GM18867 (cell line): ENCODE data around the gene RANBP17.
"Not testable (repeated sequence)": the region's sequence is repeated elsewhere in the genome, so short reads cannot be mapped to it uniquely, and the experiment has no call there.

Experiments used
- ATAC-seq: cut with Tn5 transposase; IDR thresholded peaks from one replicate; pipeline ENCODE4 v1.9.1; 2021; ENCODE audit warnings: mild to moderate bottlenecking, moderate library complexity; ENCODE audit not compliant: unreplicated experiment

RANBP17 gene

GRCh38 chr5:170865622-170866021, 3.8 kb downstream of the RANBP17 start:
- ATAC-seq = peak; percentile 74

- no peak for ATAC-seq
Measured at GRCh38 chr5:170867825-170868224, 6.0 kb downstream of the RANBP17 start.

- not testable (repeated sequence) for ATAC-seq
Measured at GRCh38 chr5:170870390-170870789, 8.6 kb downstream of the RANBP17 start.

GRCh38 chr5:170874017-170874416, 12.2 kb downstream of the RANBP17 start:
- ATAC-seq = no peak

- no peak for ATAC-seq
Measured at GRCh38 chr5:170875811-170876210, 14.0 kb downstream of the RANBP17 start.

GRCh38 chr5:170880084-170880483, 18.3 kb downstream of the RANBP17 start:
- ATAC-seq = no peak

- ATAC-seq = no peak
Measured at GRCh38 chr5:170882345-170882744, 20.5 kb downstream of the RANBP17 start.

- ATAC-seq = no peak
Measured at GRCh38 chr5:170885256-170885655, 23.4 kb downstream of the RANBP17 start.

GRCh38 chr5:170885809-170886208, 24.0 kb downstream of the RANBP17 start:
- no peak for ATAC-seq

GRCh38 chr5:170886210-170886894, 24.5 kb downstream of the RANBP17 start:
- ATAC-seq = no peak

GRCh38 chr5:170892196-170892595, 30.4 kb downstream of the RANBP17 start:
- no peak for ATAC-seq

GRCh38 chr5:170894665-170895064, 32.8 kb downstream of the RANBP17 start:
- ATAC-seq = no peak

GRCh38 chr5:170896779-170897178, 35.0 kb downstream of the RANBP17 start:
- ATAC-seq = no peak

- no peak for ATAC-seq
Measured at GRCh38 chr5:170903075-170903474, 41.3 kb downstream of the RANBP17 start.

- no peak for ATAC-seq
Measured at GRCh38 chr5:170907758-170908157, 45.9 kb downstream of the RANBP17 start.

GRCh38 chr5:170913573-170913972, 51.8 kb downstream of the RANBP17 start:
- ATAC-seq = no peak

- no peak for ATAC-seq
Measured at GRCh38 chr5:170917113-170917512, 55.3 kb downstream of the RANBP17 start.

- ATAC-seq = no peak
Measured at GRCh38 chr5:170920196-170920595, 58.4 kb downstream of the RANBP17 start.

- ATAC-seq = not testable (repeated sequence)
Measured at GRCh38 chr5:170922331-170922730, 60.5 kb downstream of the RANBP17 start.

GRCh38 chr5:170923910-170924620, 62.2 kb downstream of the RANBP17 start:
- ATAC-seq = no peak

- ATAC-seq = not testable (repeated sequence)
Measured at GRCh38 chr5:170935534-170936218, 73.9 kb downstream of the RANBP17 start.

- ATAC-seq = no peak
Measured at GRCh38 chr5:170937072-170937471, 75.3 kb downstream of the RANBP17 start.
